Cardiac muscle cell (in vitro differentiated cells and primary cell): Measurements from ENCODE around the gene STRBP. TPM values are rescaled to one million over a fixed set of nuclear protein-coding genes. Genes with fewer than 3 reads are reported as not detected.
"Not testable (repeated sequence)": the region's sequence is repeated elsewhere in the genome, so short reads cannot be mapped to it uniquely, and the experiment has no call there.

Experiments
- DNase-seq, 2 donors: peaks; one replicate each; pipeline versions ENCODE4 v3.0.0 to v3.0.0-alpha.2; 2010 to 2017; ENCODE audit warnings: low read depth in 1 of 2, low spot score in 1 of 2
- H3K27ac ChIP-seq: fragments of 200-600 bp; sonication (generic); 2 replicates; pipeline ENCODE4 v1.5.1; 2016
- H3K27me3 ChIP-seq: fragments of 200-600 bp; sonication (generic); 2 replicates; pipeline ENCODE4 v1.6.0; 2016; ENCODE audit warnings: control low read depth
- H3K36me3 ChIP-seq: fragments of 200-600 bp; sonication (generic); 2 replicates; pipeline ENCODE4 v1.5.1; 2016; ENCODE audit warnings: control low read depth
- H3K4me1 ChIP-seq: fragments of 200-600 bp; sonication (generic); 2 replicates; pipeline ENCODE4 v1.8.1; 2017; ENCODE audit warnings: low read depth, mild to moderate bottlenecking, mixed run types
- H3K4me3 ChIP-seq: fragments of 200-600 bp; sonication (generic); 2 replicates; pipeline ENCODE4 v1.5.1; 2016; ENCODE audit warnings: mild to moderate bottlenecking
- H3K9me3 ChIP-seq: fragments of 200-600 bp; sonication (generic); 2 replicates; pipeline ENCODE4 v1.5.1; 2017; ENCODE audit warnings: low read depth, mild to moderate bottlenecking, control low read depth
- CTCF ChIP-seq: IDR thresholded peaks from 2 replicates; pipeline ENCODE4 v1.5.1; 2012; ENCODE audit warnings: low read depth, mild to moderate bottlenecking, low read length
- polyA plus RNA-seq: library from polyadenylated mRNA; unstranded; fragments of >200 nt; fragmentation: Nextera tagmentation; extraction: Ambion mirVana; gene quantifications from 2 replicates; pipeline ENCODE4 v1.2.1, GENCODE V29; 2016
- total RNA-seq: library from RNA; depleted of rRNA; stranded (reverse); fragments of >200 nt; gene quantifications from 2 replicates; pipeline ENCODE4 v1.2.3, GENCODE V29; 2016

The STRBP gene
- total and polyA plus RNA-seq, 2 experiments from 2014 or later, result 34.1 to 42.9 TPM

GRCh38 chr9:123255718-123256117 is 12.7 kb downstream of the STRBP start:
- H3K27me3 ChIP-seq, result no peaks in the 10 kb centered on the region
- no peaks in the 10 kb centered on the region for H3K36me3 ChIP-seq
- TF ChIP-seq CTCF, result no peak
- no peaks in the 10 kb centered on the region for H3K9me3 ChIP-seq
- H3K27ac ChIP-seq, result no peak overlapping the region
- H3K4me3 ChIP-seq, result no peak overlapping the region
- peaks cover 19% of the 10 kb centered on the region for H3K4me1 ChIP-seq
- DNase-seq, result no peak

- no peaks in the 10 kb centered on the region for H3K36me3 ChIP-seq
- H3K4me1 ChIP-seq, result peaks cover 19% of the 10 kb centered on the region
- no peaks in the 10 kb centered on the region for H3K9me3 ChIP-seq
- DNase-seq, result no peak
- no peak overlapping the region for H3K27ac ChIP-seq
- H3K4me3 ChIP-seq, result no peak overlapping the region
- H3K27me3 ChIP-seq, result no peaks in the 10 kb centered on the region
- TF ChIP-seq CTCF, result no peak
These were observed 15.2 kb downstream of the STRBP start for GRCh38 chr9:123253204-123253603.

- no peak for TF ChIP-seq CTCF
- H3K27ac ChIP-seq, result peak overlapping the region; percentile 12
- no peaks in the 10 kb centered on the region for H3K27me3 ChIP-seq
- H3K4me1 ChIP-seq, result peaks cover 19% of the 10 kb centered on the region
- H3K36me3 ChIP-seq, result no peaks in the 10 kb centered on the region
- H3K9me3 ChIP-seq, result no peaks in the 10 kb centered on the region
- H3K4me3 ChIP-seq, result no peak overlapping the region
- no peak for DNase-seq
These were observed 16.6 kb downstream of the STRBP start for GRCh38 chr9:123251741-123252140.

GRCh38 chr9:123251324-123251723 is 17.1 kb downstream of the STRBP start:
- no peak for DNase-seq
- H3K9me3 ChIP-seq, result no peaks in the 10 kb centered on the region
- peaks cover 19% of the 10 kb centered on the region for H3K4me1 ChIP-seq
- TF ChIP-seq CTCF, result no peak
- no peaks in the 10 kb centered on the region for H3K36me3 ChIP-seq
- no peak overlapping the region for H3K4me3 ChIP-seq
- H3K27ac ChIP-seq, result peak overlapping the region; percentile 12
- no peaks in the 10 kb centered on the region for H3K27me3 ChIP-seq

GRCh38 chr9:123250504-123250903 is 17.9 kb downstream of the STRBP start:
- Histone ChIP-seq H3K27ac (no peak overlapping the region), H3K4me1 (peaks cover 19% of the 10 kb centered on the region), H3K27me3 (no peaks in the 10 kb centered on the region), H3K36me3 (no peaks in the 10 kb centered on the region), H3K9me3 (no peaks in the 10 kb centered on the region), H3K4me3 (no peak overlapping the region)
- DNase-seq, result peak in 1 of 2 donors; percentile 21
- TF ChIP-seq CTCF, result no peak

GRCh38 chr9:123249162-123249561 is 19.2 kb downstream of the STRBP start:
- not testable (repeated sequence) for H3K9me3 ChIP-seq, H3K36me3 ChIP-seq, H3K4me3 ChIP-seq, H3K27me3 ChIP-seq, H3K27ac ChIP-seq, DNase-seq
- peaks cover 13% of the 10 kb centered on the region for H3K4me1 ChIP-seq
